Measurements from ENCODE around the gene COL4A2.
"Not testable (repeated sequence)": the region's sequence is repeated elsewhere in the genome, so short reads cannot be mapped to it uniquely, and the experiment has no call there.

The COL4A2 gene

DNA sequence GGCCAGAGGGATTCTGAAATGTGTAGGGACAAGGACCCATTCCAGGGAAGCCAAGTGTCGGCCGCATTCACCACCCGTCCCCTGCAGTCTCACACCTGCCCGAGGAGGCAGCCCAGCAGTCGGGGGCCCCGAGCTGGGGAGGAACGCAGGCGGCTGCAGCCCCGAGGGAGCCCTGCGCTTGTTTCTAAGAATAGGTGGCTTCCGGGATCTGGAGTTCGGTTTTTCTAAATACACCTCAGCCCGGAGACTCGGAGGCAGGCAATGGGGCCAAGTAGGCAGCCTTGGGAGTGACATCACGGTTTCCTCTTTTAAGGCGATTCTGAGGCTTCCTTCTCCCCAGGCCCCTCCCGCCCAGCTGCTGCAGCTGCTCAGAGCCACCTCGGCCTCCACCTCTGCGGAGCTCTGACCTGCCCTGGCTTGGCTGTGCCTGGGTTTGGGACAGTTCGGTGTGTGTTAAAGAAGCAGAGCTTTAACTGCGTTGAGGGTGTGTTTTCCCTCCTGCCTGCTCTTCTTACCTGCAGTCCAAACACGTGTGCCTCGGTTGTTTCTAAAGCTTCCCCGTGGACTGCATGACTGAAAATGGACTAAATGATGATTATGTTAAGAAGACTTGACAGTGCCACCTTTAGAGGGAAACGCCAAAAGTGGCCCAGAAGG is 80.5 kb downstream of the COL4A2 start:
- no peak for DNase-seq

DNA sequence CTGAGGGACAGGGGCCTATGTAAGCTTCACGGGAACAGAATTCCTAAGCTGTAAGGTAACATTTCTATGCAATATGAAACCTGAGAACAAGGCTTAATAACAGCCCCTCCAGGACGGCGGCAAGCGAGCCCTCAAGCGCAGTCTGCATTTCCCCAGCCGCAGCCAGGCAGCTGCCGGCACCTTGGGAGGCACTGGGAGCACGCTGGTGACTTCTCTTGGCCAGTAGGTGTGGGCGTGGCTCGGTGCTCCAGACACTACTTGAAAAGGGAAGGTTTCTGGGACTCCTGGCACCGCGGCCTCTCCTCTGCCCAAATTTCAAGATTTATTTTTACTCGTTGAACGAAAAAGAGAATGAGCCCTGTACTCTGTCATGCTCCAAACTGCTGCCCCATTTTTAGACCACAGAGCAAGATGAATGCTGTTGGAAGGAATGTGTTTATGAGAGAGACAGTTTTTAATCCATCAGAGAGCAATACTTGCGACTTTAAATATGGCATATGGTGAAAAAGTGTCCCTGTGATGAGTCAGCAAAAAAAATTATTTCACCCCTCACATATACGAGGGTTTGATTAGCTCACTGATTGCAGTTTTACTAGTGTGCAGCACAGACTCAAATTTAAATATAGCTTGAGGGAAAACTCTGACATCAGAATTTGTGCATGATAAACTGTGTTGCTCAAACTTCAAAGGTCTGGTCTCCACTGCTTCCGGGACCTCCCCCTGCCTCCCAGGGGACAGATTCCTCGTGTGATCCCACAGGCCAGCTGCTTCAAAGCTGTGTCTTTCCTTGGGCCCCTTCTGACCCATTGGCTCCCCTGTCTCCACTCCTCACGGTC is 81.2 kb downstream of the COL4A2 start:
- no peak for DNase-seq

DNA sequence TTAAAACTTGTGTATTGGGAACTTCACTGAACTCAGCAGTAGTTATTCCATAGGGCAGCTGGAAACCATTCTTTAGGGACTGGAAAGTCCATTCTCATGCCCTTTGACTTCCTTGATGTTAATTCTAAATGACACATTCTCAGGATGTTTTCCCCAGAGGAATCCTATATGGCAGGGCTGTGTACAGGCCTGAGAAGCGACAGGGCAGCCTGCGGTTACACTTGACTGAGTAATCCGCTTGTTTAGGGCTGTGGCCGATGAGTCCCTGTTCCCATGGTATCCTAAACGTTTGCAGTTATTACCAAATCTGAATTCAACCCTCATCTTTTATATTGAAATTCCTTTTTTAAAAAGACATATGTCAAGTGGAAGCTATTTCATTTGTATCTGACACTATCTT is 83.5 kb downstream of the COL4A2 start:
- DNase-seq = no peak

GRCh38 chr13:110391273-110391672 is 84.2 kb downstream of the COL4A2 start:
- no peak for DNase-seq

GRCh38 chr13:110392510-110393240 is 85.6 kb downstream of the COL4A2 start:
- no peak for DNase-seq

GRCh38 chr13:110393761-110394160 is 86.7 kb downstream of the COL4A2 start:
- DNase-seq = no peak

DNA sequence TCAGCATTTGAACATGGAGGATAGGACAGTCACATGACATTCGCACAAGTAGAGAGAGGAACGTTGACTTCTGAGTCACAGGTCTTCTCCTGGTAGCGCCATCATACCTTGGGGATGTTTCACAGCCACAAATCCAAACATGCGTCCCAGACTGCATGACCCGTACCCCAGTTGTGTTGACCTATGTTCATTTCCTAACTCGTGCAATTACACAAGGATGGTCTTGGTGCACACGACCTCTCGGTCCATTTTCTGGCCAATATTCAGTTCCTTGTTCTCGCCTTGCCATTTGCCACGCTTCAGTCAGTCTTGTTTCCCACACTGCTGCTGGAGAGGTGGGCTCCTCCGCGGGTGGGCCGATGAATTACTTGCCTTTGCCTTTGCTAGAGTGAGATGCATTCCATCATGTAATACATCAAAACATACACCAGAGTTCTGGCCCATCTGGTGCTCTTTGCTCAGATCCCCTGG is 87.3 kb downstream of the COL4A2 start:
- no peak for DNase-seq

DNA sequence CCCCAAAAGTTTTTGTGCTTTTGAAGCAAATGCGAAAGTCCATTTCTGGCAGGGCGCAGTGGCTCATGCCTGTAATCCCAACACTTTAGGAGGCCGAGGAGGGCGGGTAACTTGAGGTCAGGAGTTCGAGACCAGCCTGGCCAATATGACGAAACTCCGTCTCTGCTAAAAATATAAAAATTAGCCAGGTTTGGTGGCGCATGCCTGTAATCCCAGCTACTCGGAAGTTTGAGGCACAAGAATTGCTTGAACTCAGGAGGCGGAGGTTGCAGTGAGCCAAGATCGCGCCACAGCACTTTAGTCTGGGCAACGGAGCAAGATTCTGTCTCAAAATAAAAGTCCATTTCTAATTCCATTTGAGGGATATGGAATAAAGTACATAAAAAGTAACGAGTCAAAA is 88.5 kb downstream of the COL4A2 start:
- not testable (repeated sequence) for DNase-seq

DNA sequence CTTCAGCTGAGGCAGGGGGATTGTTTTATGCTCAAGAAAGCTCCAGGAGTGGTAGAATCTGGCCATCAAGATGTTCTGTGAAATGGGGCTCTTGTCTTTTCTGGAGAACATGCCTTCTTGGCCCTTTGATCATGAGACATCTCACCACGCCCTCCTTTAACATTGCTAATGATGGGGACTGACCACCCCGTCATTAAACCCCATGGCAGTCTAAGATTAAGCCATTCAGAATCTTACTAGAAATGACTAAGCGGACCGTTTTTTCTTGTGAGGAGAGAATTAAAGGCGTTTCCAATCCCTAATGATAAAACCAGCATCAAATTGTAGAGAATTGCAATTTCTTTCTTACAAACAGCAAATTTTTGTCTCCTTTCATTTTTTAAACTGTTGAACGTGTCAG is 89.4 kb downstream of the COL4A2 start:
- DNase-seq = no peak

GRCh38 chr13:110396913-110397381 is 89.9 kb downstream of the COL4A2 start:
- DNase-seq = no peak

GRCh38 chr13:110397436-110398115 is 90.5 kb downstream of the COL4A2 start:
- DNase-seq = no peak

DNA sequence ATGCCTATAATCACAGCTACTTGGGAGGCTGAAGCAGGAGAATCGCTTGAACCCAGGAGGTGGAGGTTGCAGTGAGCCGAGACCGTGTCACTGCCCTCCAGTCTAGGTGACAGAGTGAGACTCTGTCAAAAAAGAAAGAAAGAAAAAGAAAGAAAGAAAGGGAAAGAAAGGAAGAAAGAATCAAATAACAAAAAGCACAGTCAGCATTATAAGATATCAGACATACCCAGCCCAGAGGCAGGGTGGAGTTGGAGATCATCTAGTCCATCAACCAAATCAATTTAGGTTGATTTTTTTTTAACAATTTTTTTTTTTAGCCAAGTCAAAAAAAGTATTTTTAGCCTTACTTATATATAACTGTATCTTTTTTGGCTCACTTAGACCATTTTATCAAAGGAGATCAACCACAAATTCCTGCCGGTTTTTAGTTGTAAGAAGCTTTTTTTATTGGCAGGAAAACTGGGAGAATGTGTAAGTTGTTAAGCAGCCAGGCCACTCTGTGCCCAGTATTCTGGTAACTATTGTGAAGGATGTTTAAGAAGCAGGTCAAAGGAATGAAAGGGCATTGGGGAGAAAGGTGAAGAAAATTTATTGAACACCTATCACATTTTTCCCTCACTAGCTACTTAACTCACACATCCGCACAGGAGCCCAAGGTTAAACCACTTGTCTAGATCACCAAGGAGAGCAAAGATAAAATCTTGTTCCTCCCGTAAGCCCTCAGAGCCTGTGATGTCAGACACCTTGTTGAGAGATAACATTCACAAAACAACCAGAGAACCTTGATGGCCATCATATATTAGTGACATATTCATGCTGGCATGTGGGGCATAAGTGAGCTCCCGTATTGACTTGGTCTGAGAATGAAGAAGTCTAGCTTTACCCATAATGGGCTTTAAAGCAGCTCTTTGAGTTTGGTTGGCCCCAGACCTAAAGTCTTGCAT is 91.8 kb downstream of the COL4A2 start:
- DNase-seq = no peak

DNA sequence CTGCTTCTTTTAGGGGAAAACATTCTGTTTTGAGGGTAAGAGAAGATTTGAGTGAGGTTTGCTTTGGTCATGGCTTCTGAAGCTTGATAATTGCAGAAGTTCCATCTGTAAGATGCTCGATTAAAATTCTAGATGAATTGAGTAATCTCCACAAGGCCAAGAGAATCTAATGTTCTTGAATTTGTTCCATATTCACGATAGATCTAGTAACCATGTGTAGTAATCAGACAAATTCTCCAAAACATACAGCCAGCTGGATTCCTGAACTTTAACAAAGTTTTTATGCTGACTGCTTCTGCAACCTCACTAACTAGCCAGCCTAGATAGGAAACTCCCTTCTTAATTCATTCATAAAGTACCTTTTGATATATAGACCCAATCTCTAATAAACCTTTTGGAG is 92.7 kb downstream of the COL4A2 start:
- DNase-seq = no peak

GRCh38 chr13:110400786-110401533 is 93.9 kb downstream of the COL4A2 start:
- DNase-seq = no peak

GRCh38 chr13:110402299-110403069 is 95.4 kb downstream of the COL4A2 start:
- no peak for DNase-seq

DNA sequence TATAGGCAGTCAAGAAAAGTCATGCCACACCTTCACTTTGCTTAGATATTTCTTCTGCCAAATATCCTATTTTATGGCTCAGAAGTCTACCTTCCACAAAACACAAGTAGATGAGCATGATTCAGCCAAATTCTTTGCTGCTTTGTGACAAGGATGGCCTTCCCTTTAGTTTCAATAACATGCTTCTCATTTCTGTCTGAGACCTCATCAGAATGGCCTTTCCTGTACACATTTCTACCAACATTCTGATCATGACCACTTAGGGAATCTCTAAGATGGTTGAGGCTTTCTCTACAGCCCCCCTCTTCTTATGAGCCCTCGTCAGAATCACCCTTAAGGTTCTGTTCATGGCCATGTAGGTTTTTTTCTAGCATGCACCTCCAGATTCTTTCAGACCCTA is 96.2 kb downstream of the COL4A2 start:
- DNase-seq = no peak

DNA sequence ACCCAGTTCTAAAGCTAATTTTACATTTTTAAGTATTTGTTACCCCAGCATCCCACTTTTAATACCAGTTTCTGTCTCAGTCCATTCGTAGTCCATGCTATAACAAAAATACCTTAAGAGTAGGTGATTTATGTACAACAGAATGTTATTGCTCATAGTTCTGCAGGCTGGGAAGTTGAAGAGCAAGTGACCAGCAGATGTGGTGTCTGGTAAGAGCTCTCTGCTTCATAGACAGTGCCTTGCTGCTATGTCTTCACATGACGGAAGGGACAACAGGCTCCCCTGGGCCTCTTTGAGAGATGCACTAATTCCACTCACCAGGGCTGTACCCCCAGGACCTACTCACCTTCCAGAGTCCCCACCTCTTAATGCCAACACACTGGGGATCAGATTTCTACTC is 96.6 kb downstream of the COL4A2 start:
- DNase-seq = no peak

- DNase-seq = no peak
Observed at GRCh38 chr13:110404321-110404720, 97.2 kb downstream of the COL4A2 start.

GRCh38 chr13:110405597-110406450 is 98.7 kb downstream of the COL4A2 start:
- no peak for DNase-seq

Measured in CD4-positive, alpha-beta T cell treated with Interleukin-10 for 1 hour (primary cell).